ENCODE measurements around the gene TUBB2A.
"Not testable (repeated sequence)": the region's sequence is repeated elsewhere in the genome, so short reads cannot be mapped to it uniquely, and the experiment has no call there.

Gene TUBB2A

DNA sequence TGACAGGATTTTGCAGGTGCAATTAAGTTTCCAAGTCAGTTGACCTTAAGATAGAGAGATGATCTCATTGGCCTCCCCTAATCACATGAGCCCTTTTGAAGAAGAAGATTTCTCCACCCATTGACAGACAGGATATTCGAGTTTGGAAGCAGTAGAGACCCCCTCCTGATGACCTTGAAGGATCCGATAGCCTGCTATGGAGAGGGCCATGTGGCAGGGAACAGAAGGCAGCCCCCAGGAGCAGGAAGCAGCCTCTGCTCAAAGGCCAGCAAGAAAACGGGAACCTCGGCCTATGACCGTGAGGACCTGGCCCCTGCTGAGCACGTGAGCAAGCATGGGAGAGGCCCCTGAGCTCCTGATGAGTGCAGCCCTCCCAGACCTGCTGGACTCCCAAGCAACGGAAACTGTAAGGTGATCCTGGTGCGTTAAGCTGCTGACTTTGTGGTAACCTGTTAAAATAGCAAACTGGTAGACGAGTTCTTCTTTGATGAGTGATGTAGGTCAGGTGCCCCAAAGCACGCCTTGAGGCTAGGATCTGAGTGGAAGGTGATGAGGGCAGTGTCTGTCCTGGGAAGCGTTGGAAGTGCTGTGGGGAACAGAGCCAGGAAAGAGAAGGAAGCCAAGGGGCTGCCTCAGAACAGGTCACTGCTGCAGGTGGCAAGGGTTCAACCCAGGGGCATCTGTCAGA is 18.5 kb upstream of the TUBB2A start:
- TF ChIP-seq POLR2A (IDR thresholded peaks at IDR 0.05; ENCODE audit: extremely low read depth, insufficient read length) (no peak), MYC (IDR thresholded peaks at IDR 0.05; ENCODE audit: low read depth, low read length) (no peak)
- TF ChIP-seq, protein P1, sequence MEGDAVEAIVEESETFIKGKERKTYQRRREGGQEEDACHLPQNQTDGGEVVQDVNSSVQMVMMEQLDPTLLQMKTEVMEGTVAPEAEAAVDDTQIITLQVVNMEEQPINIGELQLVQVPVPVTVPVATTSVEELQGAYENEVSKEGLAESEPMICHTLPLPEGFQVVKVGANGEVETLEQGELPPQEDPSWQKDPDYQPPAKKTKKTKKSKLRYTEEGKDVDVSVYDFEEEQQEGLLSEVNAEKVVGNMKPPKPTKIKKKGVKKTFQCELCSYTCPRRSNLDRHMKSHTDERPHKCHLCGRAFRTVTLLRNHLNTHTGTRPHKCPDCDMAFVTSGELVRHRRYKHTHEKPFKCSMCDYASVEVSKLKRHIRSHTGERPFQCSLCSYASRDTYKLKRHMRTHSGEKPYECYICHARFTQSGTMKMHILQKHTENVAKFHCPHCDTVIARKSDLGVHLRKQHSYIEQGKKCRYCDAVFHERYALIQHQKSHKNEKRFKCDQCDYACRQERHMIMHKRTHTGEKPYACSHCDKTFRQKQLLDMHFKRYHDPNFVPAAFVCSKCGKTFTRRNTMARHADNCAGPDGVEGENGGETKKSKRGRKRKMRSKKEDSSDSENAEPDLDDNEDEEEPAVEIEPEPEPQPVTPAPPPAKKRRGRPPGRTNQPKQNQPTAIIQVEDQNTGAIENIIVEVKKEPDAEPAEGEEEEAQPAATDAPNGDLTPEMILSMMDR (IDR thresholded peaks at IDR 0.05; ENCODE audit: low read depth, low read length) = no peak
- TF ChIP-seq, protein P2, sequence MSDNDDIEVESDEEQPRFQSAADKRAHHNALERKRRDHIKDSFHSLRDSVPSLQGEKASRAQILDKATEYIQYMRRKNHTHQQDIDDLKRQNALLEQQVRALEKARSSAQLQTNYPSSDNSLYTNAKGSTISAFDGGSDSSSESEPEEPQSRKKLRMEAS (IDR thresholded peaks at IDR 0.05; ENCODE audit: low read depth, low read length) = 0 out of 2 replicates have a peak, but pooled peaks have one; percentile 2
- H3K4me3 ChIP-seq (ENCODE audit: low read depth, low read length) = no peak overlapping the region
- DNase-seq (ENCODE audit: low read depth) = peak; percentile 26

DNA sequence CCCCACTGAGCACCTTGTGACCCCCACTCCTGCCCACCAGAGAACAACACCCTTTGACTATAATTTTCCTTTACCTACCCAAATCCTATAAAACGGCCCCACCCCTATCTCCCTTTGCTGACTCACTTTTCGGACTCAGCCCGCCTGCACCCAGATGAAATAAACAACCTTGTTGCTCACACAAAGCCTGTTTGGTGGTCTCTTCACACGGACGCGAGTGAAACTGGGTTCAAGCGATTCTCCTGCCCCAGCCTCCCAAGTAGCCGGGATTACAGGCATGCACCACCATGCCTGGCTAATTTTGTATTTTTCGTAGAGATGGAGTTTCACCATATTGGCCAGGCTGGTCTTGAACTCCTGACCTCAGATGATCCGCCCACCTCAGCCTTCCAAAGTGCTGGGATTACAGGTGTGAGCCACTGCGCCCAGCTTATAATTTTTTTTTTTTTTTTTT is 16.3 kb upstream of the TUBB2A start:
- H3K4me3 ChIP-seq (ENCODE audit: low read depth, low read length); DNase-seq (ENCODE audit: low read depth): not testable (repeated sequence)

DNA sequence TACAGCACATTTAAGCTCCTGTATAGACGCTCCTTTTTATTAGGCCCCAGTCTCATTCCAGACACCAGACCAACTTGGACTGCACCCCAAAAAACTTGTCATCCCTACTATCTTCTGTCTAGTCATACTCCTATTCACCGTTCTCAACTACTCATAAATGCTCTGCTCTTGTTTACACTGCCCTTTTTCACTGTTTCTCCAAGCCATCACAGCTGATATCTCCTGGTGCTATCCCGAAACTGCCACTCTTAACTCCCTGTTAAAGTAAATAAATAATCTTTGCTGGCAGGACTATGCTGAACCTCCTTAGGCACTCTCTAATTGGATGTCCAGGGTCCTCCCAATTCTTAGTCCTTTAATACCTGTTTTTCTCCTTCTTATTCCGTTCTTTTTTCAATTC is 15.4 kb upstream of the TUBB2A start:
- not testable (repeated sequence) for H3K4me3 ChIP-seq (ENCODE audit: low read depth, low read length); DNase-seq (ENCODE audit: low read depth)

DNA sequence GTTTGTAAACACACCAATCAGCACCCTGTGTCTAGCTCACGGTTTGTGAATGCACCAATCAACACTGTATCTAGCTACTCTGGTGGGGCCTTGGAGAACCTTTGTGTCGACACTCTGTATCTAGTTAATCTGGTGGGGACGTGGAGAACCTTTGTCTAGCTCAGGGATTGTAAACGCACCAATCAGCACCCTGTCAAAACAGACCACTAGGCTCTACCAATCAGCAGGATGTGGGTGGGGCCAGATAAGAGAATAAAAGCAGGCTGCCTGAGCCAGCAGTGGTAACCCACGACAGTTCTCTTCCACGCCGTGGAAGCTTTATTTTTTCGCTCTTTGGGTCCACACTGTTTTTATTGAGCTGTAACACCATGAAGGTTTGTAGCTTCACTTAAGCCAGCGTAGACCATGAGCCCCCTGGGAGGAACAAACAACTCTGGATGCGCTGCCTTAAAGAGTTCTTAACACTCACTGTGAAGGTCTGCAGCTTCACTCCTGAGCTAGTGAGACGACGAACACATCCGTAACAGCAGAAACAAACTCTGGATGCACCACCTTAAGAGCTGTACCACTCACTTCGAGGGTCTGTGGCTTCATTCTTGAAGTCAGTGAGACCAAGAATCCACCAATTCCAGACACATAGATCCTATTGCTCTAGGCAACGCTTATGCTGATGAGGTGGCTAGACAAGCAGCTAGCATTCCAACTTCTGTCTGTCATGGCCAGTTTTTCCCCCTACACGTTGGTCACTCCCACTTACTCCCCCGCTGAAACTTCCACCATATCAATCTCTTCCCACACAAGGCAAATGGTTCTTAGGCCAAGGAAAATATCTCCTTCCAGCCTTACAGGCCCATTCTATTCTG is 14.2 kb upstream of the TUBB2A start:
- DNase-seq (ENCODE audit: low read depth); H3K4me3 ChIP-seq (ENCODE audit: low read depth, low read length): not testable (repeated sequence)

DNA sequence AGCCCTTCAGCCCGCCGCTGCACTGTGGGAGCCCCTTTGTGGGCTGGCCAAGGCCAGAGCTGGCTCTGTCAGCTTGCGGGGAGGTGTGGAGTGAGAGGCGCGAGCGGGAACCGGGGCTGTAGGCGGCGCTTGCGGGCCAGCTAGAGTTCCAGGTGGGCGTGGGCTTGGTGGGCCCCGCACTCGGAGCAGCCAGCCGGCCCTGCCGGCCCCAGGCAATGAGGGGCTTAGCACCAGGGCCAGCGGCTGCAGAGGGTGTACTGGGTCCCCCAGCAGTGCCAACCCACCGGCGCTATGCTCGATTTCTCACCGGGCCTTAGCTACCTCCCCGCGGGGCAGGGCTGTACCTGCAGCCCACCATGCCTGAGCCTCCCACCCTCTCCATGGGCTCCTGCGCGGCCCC is 13.3 kb upstream of the TUBB2A start:
- not testable (repeated sequence) for DNase-seq (ENCODE audit: low read depth)

DNA sequence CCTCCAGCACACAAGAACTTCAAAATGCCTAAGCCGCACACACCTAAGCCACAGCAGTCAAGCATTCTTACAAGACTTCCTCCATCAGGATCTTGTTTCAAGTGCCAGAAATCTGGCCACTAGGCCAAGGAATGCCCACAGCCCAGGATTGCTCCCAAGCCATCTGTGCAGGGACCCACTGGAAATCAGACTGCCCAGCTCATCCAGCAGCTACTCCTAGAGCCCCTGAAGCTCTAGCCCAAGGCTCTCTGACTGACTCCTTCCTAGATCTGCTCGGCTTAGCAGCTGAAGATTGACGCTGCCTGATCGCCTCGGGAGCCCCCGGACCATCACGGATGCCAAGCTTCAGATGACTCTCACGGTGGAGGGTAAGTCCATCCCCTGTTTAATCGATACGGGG is 10.7 kb upstream of the TUBB2A start:
- not testable (repeated sequence) for DNase-seq (ENCODE audit: low read depth); H3K4me3 ChIP-seq (ENCODE audit: low read depth, low read length)

More for the DNA sequence above, 13.3 kb upstream of the TUBB2A start:
- not testable (repeated sequence) for H3K4me3 ChIP-seq (ENCODE audit: low read depth, low read length)

DNA sequence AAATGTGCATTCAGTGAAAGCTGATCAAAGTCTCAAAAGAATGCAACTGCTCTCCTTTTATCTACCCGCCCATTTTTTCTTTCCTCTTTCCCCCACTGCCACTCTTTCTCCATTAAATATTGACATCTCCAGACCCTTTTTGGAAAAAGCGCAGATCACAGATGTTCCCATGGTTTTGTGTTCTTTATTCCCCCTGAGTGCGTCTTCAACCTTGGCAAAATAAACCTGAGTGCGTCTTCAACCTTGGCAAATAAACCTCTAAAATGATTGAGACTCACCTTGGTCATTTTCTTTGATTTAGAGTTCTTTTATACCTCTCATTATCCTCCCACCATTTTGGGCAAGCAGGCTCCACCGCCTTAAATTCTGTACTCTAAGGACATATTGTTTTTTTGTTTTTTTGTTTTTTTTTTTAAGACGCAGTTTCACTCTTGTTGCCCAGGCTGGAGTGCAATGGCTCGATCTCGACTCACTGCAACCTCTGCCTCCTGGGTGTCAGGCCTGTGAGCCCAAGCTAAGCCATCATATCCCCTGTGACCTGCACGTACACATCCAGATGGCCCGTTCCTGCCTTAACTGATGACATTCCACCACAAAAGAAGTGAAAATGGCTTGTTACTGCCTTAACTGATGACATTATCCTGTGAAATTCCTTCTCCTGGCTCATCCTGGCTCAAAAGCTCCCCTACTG is 9.3 kb upstream of the TUBB2A start:
- DNase-seq (ENCODE audit: low read depth); H3K4me3 ChIP-seq (ENCODE audit: low read depth, low read length): not testable (repeated sequence)

DNA sequence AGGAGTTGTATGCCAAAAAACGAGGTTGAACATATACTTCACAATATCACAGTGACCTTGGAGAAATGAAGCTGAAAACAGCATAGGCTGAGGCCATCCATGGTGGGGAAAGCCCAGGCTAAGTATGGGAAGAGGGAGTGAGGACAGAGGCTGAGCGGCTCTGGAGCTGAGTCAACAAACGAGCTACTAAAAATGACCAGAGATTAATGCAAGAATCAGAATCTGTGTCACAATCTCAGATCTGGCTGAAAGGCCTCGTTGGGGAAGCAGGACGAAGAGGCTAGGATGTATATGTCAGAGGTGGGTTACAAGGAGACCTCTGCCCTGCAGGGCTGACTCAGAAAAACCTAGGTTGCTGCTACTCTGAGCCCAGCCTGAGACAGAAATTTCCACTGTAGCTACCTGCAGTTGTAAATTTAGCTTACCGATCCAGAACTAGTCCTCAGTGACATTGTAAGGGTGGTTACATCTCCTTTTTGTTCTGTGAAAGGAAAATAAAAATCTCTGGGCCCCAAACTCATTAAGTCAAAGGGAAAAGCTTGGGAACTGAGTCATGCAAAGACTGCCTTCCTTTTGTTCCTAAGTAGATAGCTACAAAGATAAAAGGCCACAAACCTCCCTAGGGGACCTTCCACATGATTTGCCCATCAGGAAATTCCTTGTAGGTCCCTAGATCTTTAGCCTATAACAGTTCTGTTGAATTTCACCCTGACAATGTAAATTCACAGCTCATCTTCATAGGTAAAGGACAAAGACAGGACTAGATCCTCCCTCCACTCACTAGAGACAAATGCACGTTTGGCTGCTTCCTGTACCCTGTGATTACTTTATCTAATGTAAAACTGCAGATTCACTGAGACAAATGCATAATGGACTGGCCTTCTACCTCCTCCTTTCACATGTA is 8.5 kb upstream of the TUBB2A start:
- no peak for TF ChIP-seq POLR2A (IDR thresholded peaks at IDR 0.05; ENCODE audit: extremely low read depth, insufficient read length)
- DNase-seq (ENCODE audit: low read depth) = no peak
- no peak overlapping the region for H3K4me3 ChIP-seq (ENCODE audit: low read depth, low read length)

DNA sequence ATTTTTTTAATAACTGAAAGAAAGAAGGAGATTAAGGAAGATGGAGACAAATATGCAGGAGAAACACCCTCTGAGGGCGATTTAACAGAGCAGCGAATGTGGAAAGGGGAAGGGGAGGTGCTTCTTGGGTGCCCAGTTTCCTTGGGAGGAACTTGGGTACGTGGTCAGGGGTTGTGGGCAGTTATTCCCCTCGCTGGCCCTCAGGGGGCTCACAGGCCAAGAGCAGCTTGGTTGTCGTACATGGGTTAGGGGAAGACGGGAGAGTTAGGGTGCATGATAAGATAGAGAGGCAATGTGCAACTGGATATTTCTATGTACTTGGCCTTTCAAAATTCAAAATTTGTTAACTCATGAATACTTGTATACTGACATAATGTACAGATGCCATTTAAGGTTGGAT is 7.0 kb upstream of the TUBB2A start:
- peak; percentile 62 for DNase-seq (ENCODE audit: low read depth)
- TF ChIP-seq, protein P1 (IDR thresholded peaks at IDR 0.05; ENCODE audit: low read depth, low read length) = peak; percentile 26
- no peak for TF ChIP-seq POLR2A (IDR thresholded peaks at IDR 0.05; ENCODE audit: extremely low read depth, insufficient read length)
- TF ChIP-seq MYC (IDR thresholded peaks at IDR 0.05; ENCODE audit: low read depth, low read length) = no peak
- TF ChIP-seq, protein P2 (IDR thresholded peaks at IDR 0.05; ENCODE audit: low read depth, low read length) = no peak
- H3K4me3 ChIP-seq (ENCODE audit: low read depth, low read length) = no peak overlapping the region

Data from NB4 (cell line).